Osteoblast (primary cell): ENCODE results near the gene SLC16A2. TPM values are rescaled to one million over a fixed set of nuclear protein-coding genes. Genes with fewer than 3 reads are reported as not detected.
"Not testable (repeated sequence)": the region's sequence is repeated elsewhere in the genome, so short reads cannot be mapped to it uniquely, and the experiment has no call there.

Experiments
- DNase-seq: peaks from one replicate; pipeline ENCODE4 v3.0.0; 2011; ENCODE audit warnings: low spot score, mixed read lengths; ENCODE audit not compliant: insufficient read length; ENCODE audit errors: missing footprints
- H2AFZ ChIP-seq: 2 replicates; pipeline ENCODE4 v1.6.0; 2011; ENCODE audit warnings: mild to moderate bottlenecking, low read length
- H3K27ac ChIP-seq: 2 replicates; pipeline ENCODE4 v1.5.1; 2011; ENCODE audit warnings: mild to moderate bottlenecking, low read depth, low read length, moderate library complexity
- H3K27me3 ChIP-seq: 2 replicates; pipeline ENCODE4 v1.6.0; 2012; ENCODE audit warnings: mild to moderate bottlenecking, control low read depth, inconsistent platforms, low read length, moderate library complexity; ENCODE audit not compliant: insufficient read depth
- H3K36me3 ChIP-seq: 2 replicates; pipeline ENCODE4 v1.5.1; 2011; ENCODE audit warnings: mild to moderate bottlenecking, low read length, control low read depth, moderate library complexity; ENCODE audit not compliant: insufficient read depth
- H3K4me1 ChIP-seq: 2 replicates; pipeline ENCODE4 v1.5.1; 2011; ENCODE audit warnings: mild to moderate bottlenecking, low read length, control low read depth, moderate library complexity; ENCODE audit not compliant: insufficient read depth
- H3K4me2 ChIP-seq: 2 replicates; pipeline ENCODE4 v1.6.0; 2011; ENCODE audit warnings: mild to moderate bottlenecking, low read length; ENCODE audit not compliant: insufficient read depth
- H3K4me3 ChIP-seq: fragments of 200-600 bp; sonication (generic); 3 replicates; pipeline ENCODE4 v1.5.1; 2012; ENCODE audit warnings: mild to moderate bottlenecking, low read length, inconsistent platforms; ENCODE audit not compliant: insufficient read depth
- H3K79me2 ChIP-seq: 2 replicates; pipeline ENCODE4 v1.6.0; 2012; ENCODE audit warnings: mild to moderate bottlenecking, low read length, control low read depth, inconsistent platforms; ENCODE audit not compliant: insufficient read depth
- H3K9me3 ChIP-seq: 2 replicates; pipeline ENCODE4 v1.5.1; 2011; ENCODE audit warnings: low read depth, low read length, control low read depth
- H4K20me1 ChIP-seq: 2 replicates; pipeline ENCODE4 v1.6.0; 2012; ENCODE audit warnings: mild to moderate bottlenecking, low read length, control low read depth; ENCODE audit not compliant: insufficient read depth
- total RNA-seq: library from RNA; depleted of rRNA; stranded (reverse); fragments of >200 nt; gene quantifications from 2 replicates; pipeline ENCODE4 v1.2.3, GENCODE V29; 2012
- TF ChIP-seq, protein P1 (sequence below): IDR thresholded peaks from 2 replicates; pipeline ENCODE4 v1.5.1; 2011; ENCODE audit warnings: mild to moderate bottlenecking, low read depth, low read length, moderate library complexity; ENCODE audit errors: extremely low read depth

Gene SLC16A2
- total RNA-seq, 1 donor: 11.6 TPM

DNA sequence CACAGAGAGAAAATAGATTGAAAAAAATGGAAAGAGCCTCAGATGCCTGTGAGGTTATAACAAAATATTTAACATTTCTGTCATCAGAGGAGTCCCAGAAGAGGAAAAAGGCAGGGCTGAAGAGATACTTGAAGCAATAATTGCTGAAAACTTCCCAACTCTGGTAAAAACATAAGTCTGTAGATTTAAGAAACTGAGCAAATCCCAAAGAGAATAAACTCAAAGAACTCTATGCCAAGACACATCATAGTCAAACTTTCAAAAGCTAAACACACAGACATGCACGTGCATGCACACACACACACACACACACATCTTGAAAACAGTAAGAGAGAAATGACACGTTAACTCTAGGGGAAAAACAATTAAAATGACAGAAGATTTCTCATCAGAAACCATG lies 94.1 kb downstream of the SLC16A2 start:
- no peak overlapping the region for H2AFZ ChIP-seq
- TF ChIP-seq, protein P1, sequence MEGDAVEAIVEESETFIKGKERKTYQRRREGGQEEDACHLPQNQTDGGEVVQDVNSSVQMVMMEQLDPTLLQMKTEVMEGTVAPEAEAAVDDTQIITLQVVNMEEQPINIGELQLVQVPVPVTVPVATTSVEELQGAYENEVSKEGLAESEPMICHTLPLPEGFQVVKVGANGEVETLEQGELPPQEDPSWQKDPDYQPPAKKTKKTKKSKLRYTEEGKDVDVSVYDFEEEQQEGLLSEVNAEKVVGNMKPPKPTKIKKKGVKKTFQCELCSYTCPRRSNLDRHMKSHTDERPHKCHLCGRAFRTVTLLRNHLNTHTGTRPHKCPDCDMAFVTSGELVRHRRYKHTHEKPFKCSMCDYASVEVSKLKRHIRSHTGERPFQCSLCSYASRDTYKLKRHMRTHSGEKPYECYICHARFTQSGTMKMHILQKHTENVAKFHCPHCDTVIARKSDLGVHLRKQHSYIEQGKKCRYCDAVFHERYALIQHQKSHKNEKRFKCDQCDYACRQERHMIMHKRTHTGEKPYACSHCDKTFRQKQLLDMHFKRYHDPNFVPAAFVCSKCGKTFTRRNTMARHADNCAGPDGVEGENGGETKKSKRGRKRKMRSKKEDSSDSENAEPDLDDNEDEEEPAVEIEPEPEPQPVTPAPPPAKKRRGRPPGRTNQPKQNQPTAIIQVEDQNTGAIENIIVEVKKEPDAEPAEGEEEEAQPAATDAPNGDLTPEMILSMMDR: no peak
- H3K4me3 ChIP-seq: no peak overlapping the region
- H3K27ac ChIP-seq: no peak overlapping the region
- H3K4me2 ChIP-seq: no peak overlapping the region
- no peaks in the 10 kb centered on the region for H3K36me3 ChIP-seq
- peaks cover 2% of the 10 kb centered on the region for H3K27me3 ChIP-seq
- no peak for DNase-seq
- H3K9me3 ChIP-seq: no peaks in the 10 kb centered on the region
- H4K20me1 ChIP-seq: no peaks in the 10 kb centered on the region
- H3K79me2 ChIP-seq: no peaks in the 10 kb centered on the region
- H3K4me1 ChIP-seq: no peaks in the 10 kb centered on the region

DNA sequence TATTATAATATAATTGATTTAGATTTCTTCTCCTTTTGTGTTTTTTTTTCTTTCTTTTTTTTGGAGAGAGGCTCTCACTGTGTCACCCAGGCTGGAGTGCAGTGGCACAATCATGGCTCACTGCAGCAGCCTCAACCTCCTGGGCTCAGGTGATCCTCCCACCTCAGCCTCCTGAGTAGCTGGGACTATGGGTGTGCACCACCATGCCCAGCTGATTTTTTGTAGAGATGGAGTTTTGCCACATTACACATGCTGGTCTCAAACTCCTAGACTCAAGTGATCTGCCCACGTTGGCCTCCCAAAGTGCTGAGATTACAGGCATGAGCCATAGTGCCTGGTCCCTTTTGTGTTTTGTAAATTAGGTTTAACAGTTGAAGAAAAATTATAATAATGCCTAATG lies 94.7 kb downstream of the SLC16A2 start:
- not testable (repeated sequence) for H2AFZ ChIP-seq, H3K4me2 ChIP-seq, H3K4me1 ChIP-seq, H3K9me3 ChIP-seq, H3K27ac ChIP-seq, H3K36me3 ChIP-seq, H4K20me1 ChIP-seq, DNase-seq, H3K4me3 ChIP-seq, H3K27me3 ChIP-seq, H3K79me2 ChIP-seq

DNA sequence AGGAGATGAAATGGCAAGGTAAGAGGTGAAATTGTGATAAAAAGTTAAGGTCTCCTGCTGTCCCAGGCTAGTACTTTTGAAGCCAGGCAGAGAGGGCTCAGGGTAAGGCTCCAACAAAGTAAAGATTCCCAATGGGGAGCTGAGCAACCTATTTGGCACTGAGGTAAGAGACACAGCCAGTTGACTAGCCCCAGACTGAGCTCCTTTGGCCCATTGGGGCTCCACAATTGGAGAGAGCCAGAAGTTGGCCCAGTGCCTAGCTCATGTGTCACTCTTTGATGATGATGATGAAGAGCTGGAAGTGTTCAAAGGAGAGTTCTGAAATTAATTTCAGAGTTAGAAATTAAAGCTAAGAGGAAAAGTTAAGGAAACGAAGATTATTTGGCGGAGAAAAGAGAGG lies 98.6 kb downstream of the SLC16A2 start:
- H4K20me1 ChIP-seq: no peaks in the 10 kb centered on the region
- no peak overlapping the region for H2AFZ ChIP-seq
- no peak overlapping the region for H3K4me2 ChIP-seq
- no peaks in the 10 kb centered on the region for H3K27me3 ChIP-seq
- H3K4me1 ChIP-seq: peaks cover 5% of the 10 kb centered on the region
- H3K79me2 ChIP-seq: no peaks in the 10 kb centered on the region
- H3K4me3 ChIP-seq: no peak overlapping the region
- no peaks in the 10 kb centered on the region for H3K36me3 ChIP-seq
- no peak for DNase-seq
- H3K9me3 ChIP-seq: no peaks in the 10 kb centered on the region
- TF ChIP-seq, protein P1: no peak
- H3K27ac ChIP-seq: no peak overlapping the region

DNA sequence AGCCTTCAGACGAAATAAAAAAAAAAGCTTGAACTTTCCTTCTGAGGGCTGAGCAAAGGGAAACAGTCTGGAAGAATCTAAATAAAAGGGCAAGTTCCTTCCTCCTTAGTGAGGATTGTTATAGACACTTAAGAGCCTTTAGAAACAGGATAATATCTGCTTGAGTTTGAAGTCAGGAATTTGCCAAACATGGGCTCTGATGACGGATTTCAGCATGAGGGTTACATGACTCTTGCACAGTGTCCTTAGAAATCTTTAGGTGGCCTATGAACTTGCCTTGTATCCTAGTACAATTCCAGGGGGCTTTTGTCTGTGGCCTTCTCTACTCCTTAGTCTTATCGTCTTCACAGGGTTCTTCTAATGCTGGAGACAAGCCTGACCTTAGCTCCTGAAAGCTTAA lies 99.0 kb downstream of the SLC16A2 start:
- Histone ChIP-seq H3K27ac (no peak overlapping the region), H3K4me1 (peaks cover 5% of the 10 kb centered on the region), H3K4me2 (no peak overlapping the region), H3K79me2 (no peaks in the 10 kb centered on the region), H3K27me3 (no peaks in the 10 kb centered on the region), H2AFZ (no peak overlapping the region), H4K20me1 (peaks cover under 1% of the 10 kb centered on the region), H3K36me3 (no peaks in the 10 kb centered on the region), H3K9me3 (no peaks in the 10 kb centered on the region), H3K4me3 (no peak overlapping the region)
- TF ChIP-seq, protein P1: no peak
- no peak for DNase-seq
